Adrenal gland (tissue), 12 donors: ENCODE data around the gene GPATCH2. TPM values are rescaled to one million over a fixed set of nuclear protein-coding genes. Genes with fewer than 3 reads are reported as not detected.

Experiments used
- DNase-seq, 7 donors: peaks; one replicate each; pipeline ENCODE4 v3.0.0-alpha.2; 2019 to 2020
- H3K27ac ChIP-seq, 5 donors: fragments of 200-600 bp; sonication (generic) in 4 of 5; 1 replicate in 3 of 5; 2 replicates in 2 of 5; pipeline versions ENCODE4 v1.5.1 to v1.8.0; 2016 to 2020; ENCODE audit warnings: mild to moderate bottlenecking in 1 of 5
- H3K27me3 ChIP-seq: fragments of 200-600 bp; 2 replicates; pipeline ENCODE4 v1.8.0; 2021
- H3K36me3 ChIP-seq, 2 donors: fragments of 200-600 bp; replicated peaks in 1 of 2; 1 replicate in 1 of 2; 2 replicates in 1 of 2; pipeline versions ENCODE4 v1.5.1 to v1.8.0; 2018 to 2022
- H3K4me1 ChIP-seq, 2 donors: fragments of 200-600 bp; replicated peaks in 1 of 2; 1 replicate in 1 of 2; 2 replicates in 1 of 2; pipeline versions ENCODE4 v1.5.1 to v1.8.0; 2018 to 2021
- H3K4me3 ChIP-seq, 4 donors: fragments of 200-600 bp; sonication (generic) in 3 of 4; one replicate each; pipeline ENCODE4 v1.5.1; 2016 to 2018
- H3K9me3 ChIP-seq, 3 donors: fragments of 200-600 bp; sonication (generic) in 1 of 3; replicated peaks in 1 of 3; 1 replicate in 2 of 3; 2 replicates in 1 of 3; pipeline versions ENCODE4 v1.5.1 to v1.8.0; 2016 to 2021
- POLR2A ChIP-seq, 2 donors: fragments of 450-650 bp; IDR thresholded peaks; one replicate each; pipeline ENCODE4 v1.6.1; 2017; ENCODE audit warnings: antibody characterized with exemption in 2 of 2, mild to moderate bottlenecking in 2 of 2, moderate library complexity in 1 of 2
- WGBS, 4 donors: extraction: QIAGEN DNeasy Blood & Tissue Kit in 2 of 4; methylation state at CpG; one replicate each; pipeline versions ENCODE4 v1.1.5 to v1.1.7; 2013 to 2017; 5-methylcytosine and 5-hydroxymethylcytosine counted together
- intact Hi-C, 2 donors: fragments of 100-400 bp; cut with DNase I; formaldehyde crosslinking; loops; one replicate each; pipeline versions ENCODE4 v1.14.1 to v1.15.0; 2022 to 2023
- polyA plus RNA-seq, 3 donors: library from polyadenylated mRNA; stranded (reverse); fragments of 200-250 nt in 2 of 3; fragments of 350-450 nt in 1 of 3; fragmentation: Illumina TruSeq in 1 of 3; extraction: RNeasy Lipid Tissue Mini Kit (QIAGEN cat#74804) in 1 of 3; gene quantifications; one replicate each; pipeline ENCODE4 v1.2.3, GENCODE V29; 2013 to 2014
- total RNA-seq, 9 donors: library from RNA; depleted of rRNA in 4 of 9; stranded (reverse); fragments of >200 nt in 4 of 9; fragments of 120-200 nt in 1 of 9; fragmentation: NEBNext Ultra II Directional in 1 of 9; extraction: Animal tissue kit (Norgen Biotek cat#: 25700) in 1 of 9; gene quantifications; one replicate each; pipeline versions ENCODE4 v1.1.0 to v1.2.4, GENCODE V29; 2013 to 2023
- TF ChIP-seq, protein P1 (sequence below), 6 experiments: fragments of 450-650 bp in 4 of 6; fragments of 200-600 bp in 2 of 6; sonication (generic) in 1 of 6; IDR thresholded peaks; 1 replicate in 5 of 6; 2 replicates in 1 of 6; pipeline versions ENCODE4 v1.5.1 to v1.8.0; 2016 to 2021; ENCODE audit warnings: antibody characterized with exemption in 6 of 6, mild to moderate bottlenecking in 2 of 6, moderate library complexity in 1 of 6
- donor health status: healthy with polysubstance abuse.
- donor health status: Bipolar disorder and iron deficiency.
- donor health status: DM: yes; HTN: yes; CAD: no.
- donor health status: DM: no; HTN: no; CAD: no.
- donor health status: DM: no; HTN: no; CAD: no.
- donor health status: DM: yes; HTN: yes; CAD: no.

GPATCH2 gene
- total and polyA plus RNA-seq, 12 donors: 4.0 to 29.3 (median 10.7) TPM

DNA sequence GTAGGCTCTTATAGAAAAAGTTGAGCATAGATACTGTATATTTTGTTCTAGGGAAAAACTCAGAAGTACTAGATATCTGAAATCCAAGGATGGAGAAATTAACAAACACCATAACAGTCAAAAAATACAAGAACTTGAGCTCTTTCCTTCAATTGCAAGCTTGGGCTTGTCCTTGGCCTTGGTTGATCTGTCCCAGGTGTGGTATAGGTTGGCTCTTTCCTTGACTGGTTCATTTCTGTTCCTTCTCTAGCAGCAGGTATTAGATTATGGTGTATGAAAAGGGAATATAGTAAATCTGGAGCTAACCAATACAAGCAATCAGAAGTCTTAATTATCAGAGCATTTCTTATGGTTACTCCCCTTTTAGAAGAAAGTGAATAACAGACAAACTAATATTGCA is 198.6 kb downstream of the GPATCH2 start:
- no peaks in the 10 kb centered on the region for H3K9me3 ChIP-seq
- no peaks in the 10 kb centered on the region for H3K27me3 ChIP-seq
- TF ChIP-seq, protein P1, sequence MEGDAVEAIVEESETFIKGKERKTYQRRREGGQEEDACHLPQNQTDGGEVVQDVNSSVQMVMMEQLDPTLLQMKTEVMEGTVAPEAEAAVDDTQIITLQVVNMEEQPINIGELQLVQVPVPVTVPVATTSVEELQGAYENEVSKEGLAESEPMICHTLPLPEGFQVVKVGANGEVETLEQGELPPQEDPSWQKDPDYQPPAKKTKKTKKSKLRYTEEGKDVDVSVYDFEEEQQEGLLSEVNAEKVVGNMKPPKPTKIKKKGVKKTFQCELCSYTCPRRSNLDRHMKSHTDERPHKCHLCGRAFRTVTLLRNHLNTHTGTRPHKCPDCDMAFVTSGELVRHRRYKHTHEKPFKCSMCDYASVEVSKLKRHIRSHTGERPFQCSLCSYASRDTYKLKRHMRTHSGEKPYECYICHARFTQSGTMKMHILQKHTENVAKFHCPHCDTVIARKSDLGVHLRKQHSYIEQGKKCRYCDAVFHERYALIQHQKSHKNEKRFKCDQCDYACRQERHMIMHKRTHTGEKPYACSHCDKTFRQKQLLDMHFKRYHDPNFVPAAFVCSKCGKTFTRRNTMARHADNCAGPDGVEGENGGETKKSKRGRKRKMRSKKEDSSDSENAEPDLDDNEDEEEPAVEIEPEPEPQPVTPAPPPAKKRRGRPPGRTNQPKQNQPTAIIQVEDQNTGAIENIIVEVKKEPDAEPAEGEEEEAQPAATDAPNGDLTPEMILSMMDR (IDR thresholded peaks at IDR 0.05): no peak
- TF ChIP-seq POLR2A (IDR thresholded peaks at IDR 0.05): no peak
- no peaks in the 10 kb centered on the region for H3K4me1 ChIP-seq
- no peak for DNase-seq
- H3K27ac ChIP-seq: no peak overlapping the region
- no peak overlapping the region for H3K4me3 ChIP-seq
- intact Hi-C loops: no loop called here
- no peaks in the 10 kb centered on the region for H3K36me3 ChIP-seq

DNA sequence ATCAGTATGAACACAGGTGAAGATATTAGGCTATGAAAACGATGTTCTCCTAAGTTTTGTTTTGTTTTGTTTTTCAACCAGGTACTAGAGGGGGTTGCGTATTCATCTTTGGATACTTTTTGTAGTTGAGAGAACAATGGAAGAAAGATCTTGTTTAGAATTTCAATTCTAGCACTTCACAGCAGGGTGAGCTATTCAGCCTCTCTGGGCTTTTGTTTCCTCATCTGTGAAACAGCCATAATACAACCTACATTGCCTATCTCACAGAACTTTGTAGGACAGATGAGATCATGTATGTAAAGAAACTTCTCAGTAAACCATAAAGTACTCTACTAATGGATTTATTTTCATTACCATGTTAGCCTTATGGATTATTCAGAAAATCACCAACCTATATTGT is 199.5 kb downstream of the GPATCH2 start:
- Histone ChIP-seq H3K27ac (no peak overlapping the region), H3K4me3 (no peak overlapping the region), H3K27me3 (no peaks in the 10 kb centered on the region), H3K9me3 (no peaks in the 10 kb centered on the region), H3K4me1 (no peaks in the 10 kb centered on the region), H3K36me3 (no peaks in the 10 kb centered on the region)
- WGBS, 4 donors: 74 to 97% (median 86%) methylated on average over 2 of the region's 2 CpGs
- intact Hi-C loops: no loop called here
- TF ChIP-seq POLR2A (IDR thresholded peaks at IDR 0.05): no peak
- TF ChIP-seq, protein P1 (IDR thresholded peaks at IDR 0.05): no peak
- DNase-seq: no peak

DNA sequence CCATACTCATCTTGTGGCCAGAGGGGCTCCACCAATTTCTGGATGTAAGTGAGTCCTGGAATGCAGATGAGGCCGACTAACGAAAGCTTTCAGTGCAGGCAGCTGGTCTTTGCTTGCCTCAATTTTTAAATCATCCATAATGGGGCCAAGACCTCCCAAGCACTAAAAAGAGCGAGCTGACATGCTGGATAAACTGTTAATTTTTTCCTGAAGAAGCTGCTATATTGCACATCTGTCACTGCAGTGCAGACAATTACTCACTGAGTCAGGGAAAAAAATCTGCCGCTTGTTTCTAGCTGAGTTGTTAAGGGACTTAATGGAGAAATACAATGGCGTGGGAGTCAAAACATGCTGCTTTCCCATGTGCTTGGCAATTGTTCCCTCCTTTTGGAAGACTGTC is 205.5 kb downstream of the GPATCH2 start:
- H3K9me3 ChIP-seq: no peaks in the 10 kb centered on the region
- intact Hi-C loops: no loop called here
- WGBS, 4 donors: 56 to 66% (median 64%) methylated on average over 5 of the region's 5 CpGs
- no peak overlapping the region for H3K4me3 ChIP-seq
- DNase-seq: no peak
- no peaks in the 10 kb centered on the region for H3K27me3 ChIP-seq
- no peak for TF ChIP-seq POLR2A (IDR thresholded peaks at IDR 0.05)
- no peaks in the 10 kb centered on the region for H3K4me1 ChIP-seq
- H3K36me3 ChIP-seq: no peaks in the 10 kb centered on the region
- no peak overlapping the region for H3K27ac ChIP-seq

DNA sequence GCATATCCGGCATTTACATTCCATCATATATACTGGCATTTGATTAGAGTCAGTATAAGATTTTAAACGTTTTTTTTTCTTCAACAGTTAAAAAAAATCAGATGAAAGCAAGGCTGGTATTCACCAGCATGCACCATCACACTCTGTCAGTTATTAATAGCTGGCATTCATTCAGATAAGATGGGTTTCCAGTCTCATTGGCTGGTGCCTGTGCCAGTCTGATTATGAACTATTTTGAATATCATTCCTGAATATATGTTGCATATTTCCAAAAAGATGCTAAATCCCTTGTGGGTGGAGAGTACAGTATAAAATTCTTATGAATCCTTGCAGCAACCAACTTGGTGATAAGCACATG is 211.7 kb downstream of the GPATCH2 start:
- Histone ChIP-seq H3K27me3 (no peaks in the 10 kb centered on the region), H3K27ac (no peak overlapping the region), H3K36me3 (no peaks in the 10 kb centered on the region), H3K9me3 (no peaks in the 10 kb centered on the region), H3K4me3 (no peak overlapping the region), H3K4me1 (no peaks in the 10 kb centered on the region)
- intact Hi-C loops: no loop called here
- 41 to 48% (median 42%) methylated on average over 2 of the region's 2 CpGs for WGBS, 4 donors
- TF ChIP-seq, protein P1 (IDR thresholded peaks at IDR 0.05): no peak
- TF ChIP-seq POLR2A (IDR thresholded peaks at IDR 0.05): no peak
- DNase-seq: no peak

DNA sequence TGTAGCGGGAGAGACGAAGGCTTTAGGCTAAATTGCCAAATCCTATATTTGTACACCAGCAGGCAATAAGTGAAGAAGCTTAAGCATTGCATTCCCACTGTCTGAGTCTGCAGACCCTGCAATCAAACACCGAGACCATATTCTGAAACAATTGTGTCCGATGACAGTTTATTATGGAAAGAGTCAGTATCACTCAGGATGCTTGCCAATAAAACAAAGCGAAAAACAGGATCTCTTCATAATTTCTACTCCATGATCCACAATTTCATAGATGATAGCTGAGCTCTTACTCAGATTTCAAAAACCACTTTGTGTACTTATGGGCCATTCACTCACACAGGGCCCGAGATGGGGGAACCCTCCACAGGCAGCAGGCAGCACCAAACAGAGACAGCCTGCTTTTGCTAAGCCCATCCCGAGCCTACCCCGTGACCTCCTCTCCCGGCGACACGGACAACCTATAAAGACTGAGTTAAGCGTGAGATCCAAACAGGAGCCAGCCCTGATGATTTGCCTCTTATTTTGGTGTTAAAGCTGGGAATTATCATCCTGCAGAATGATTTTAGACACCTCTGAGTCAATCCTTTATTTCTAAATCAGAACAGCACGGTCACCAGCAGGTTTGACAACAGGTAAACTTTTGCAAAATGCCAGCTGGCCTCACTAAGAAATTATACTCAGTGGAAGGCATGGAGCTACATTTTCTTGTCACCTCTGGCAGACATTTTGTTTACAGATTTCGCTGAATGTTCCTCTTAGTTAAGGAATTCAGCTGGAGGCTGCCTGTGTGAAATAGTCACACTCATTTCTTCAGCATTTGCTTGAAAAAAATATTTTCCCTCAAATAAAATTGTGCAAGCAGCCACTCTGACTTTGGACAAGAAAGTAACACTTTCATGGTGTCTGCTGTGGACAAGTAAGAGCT is 212.4 kb downstream of the GPATCH2 start:
- Histone ChIP-seq H3K27me3 (no peaks in the 10 kb centered on the region), H3K4me3 (no peak overlapping the region), H3K4me1 (no peaks in the 10 kb centered on the region), H3K36me3 (no peaks in the 10 kb centered on the region), H3K27ac (no peak overlapping the region), H3K9me3 (no peaks in the 10 kb centered on the region)
- no peak for DNase-seq
- intact Hi-C loops: no loop called here
- 77 to 86% (median 80%) methylated on average over 14 of the region's 14 CpGs for WGBS, 4 donors
- TF ChIP-seq, protein P1 (IDR thresholded peaks at IDR 0.05): no peak
- TF ChIP-seq POLR2A (IDR thresholded peaks at IDR 0.05): no peak
